Measurements from ENCODE around the gene STAC2. TPM values are rescaled to one million over a fixed set of nuclear protein-coding genes. Genes with fewer than 3 reads are reported as not detected.
A peak's percentile ranks its signal among the peaks of the same experiment; 100 is the strongest.

Gene STAC2
- total and polyA plus RNA-seq, 2 of the 13 experiments (the other 11 are each of a cell fraction or from before 2014, with no cell fraction given): not detected

DNA sequence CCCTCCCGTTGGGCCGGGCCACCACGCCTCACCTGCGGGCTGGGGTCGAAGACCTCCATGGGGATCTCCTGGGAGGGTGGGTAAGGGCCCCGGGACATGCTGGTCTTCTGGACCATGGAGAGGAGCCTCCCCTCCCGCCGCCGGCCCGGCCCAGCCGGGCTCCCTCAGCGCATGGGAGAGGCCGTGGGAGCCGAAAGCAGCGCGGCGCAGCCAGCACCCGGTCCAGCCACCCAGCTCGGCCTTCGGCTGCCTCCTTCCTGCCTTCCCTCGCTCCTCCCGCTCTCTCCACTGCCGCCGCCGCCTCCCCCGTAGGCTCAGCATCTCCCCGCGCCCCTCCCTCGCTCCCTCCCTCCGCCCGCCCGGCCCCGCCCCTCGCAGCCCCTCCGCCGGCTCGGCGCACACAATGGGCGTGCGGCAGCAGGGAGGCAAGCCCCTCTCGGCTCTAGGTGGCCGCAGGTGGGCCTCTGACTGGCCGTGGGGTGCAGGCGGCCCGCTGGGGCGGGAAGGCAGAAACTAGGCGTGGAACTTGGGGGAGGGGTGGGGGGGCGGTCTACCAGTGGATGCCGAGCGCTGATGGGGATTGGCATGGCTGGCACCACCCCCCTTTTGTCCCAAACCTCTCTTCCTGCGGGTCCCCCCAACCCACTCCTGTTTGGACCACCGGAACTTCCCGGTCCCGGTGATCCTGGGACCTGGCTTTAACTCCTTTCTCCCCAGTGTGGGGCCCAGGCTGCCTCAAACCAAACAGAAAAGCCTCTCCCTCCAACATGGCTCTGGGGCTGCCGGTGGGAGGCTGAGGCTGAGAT is 28.2 kb downstream of the STAC2 start, which contains the start of gene CACNB1 (continued):
- TF ChIP-seq, protein P1, sequence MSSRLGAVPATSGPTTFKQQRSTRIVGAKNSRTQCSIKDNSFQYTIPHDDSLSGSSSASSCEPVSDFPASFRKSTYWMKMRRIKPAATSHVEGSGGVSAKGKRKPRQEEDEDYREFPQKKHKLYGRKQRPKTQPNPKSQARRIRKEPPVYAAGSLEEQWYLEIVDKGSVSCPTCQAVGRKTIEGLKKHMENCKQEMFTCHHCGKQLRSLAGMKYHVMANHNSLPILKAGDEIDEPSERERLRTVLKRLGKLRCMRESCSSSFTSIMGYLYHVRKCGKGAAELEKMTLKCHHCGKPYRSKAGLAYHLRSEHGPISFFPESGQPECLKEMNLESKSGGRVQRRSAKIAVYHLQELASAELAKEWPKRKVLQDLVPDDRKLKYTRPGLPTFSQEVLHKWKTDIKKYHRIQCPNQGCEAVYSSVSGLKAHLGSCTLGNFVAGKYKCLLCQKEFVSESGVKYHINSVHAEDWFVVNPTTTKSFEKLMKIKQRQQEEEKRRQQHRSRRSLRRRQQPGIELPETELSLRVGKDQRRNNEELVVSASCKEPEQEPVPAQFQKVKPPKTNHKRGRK (CRISPR knock-in tag; IDR thresholded peaks at IDR 0.05): no peak
- TF ChIP-seq, protein P2, sequence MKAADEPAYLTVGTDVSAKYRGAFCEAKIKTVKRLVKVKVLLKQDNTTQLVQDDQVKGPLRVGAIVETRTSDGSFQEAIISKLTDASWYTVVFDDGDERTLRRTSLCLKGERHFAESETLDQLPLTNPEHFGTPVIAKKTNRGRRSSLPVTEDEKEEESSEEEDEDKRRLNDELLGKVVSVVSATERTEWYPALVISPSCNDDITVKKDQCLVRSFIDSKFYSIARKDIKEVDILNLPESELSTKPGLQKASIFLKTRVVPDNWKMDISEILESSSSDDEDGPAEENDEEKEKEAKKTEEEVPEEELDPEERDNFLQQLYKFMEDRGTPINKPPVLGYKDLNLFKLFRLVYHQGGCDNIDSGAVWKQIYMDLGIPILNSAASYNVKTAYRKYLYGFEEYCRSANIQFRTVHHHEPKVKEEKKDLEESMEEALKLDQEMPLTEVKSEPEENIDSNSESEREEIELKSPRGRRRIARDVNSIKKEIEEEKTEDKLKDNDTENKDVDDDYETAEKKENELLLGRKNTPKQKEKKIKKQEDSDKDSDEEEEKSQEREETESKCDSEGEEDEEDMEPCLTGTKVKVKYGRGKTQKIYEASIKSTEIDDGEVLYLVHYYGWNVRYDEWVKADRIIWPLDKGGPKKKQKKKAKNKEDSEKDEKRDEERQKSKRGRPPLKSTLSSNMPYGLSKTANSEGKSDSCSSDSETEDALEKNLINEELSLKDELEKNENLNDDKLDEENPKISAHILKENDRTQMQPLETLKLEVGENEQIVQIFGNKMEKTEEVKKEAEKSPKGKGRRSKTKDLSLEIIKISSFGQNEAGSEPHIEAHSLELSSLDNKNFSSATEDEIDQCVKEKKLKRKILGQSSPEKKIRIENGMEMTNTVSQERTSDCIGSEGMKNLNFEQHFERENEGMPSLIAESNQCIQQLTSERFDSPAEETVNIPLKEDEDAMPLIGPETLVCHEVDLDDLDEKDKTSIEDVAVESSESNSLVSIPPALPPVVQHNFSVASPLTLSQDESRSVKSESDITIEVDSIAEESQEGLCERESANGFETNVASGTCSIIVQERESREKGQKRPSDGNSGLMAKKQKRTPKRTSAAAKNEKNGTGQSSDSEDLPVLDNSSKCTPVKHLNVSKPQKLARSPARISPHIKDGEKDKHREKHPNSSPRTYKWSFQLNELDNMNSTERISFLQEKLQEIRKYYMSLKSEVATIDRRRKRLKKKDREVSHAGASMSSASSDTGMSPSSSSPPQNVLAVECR (CRISPR knock-in tag; IDR thresholded peaks at IDR 0.05; ENCODE audit: borderline replicate concordance): no peak; the same call in 1 of the 2 replicates
- no peak for TF ChIP-seq ARNT (IDR thresholded peaks at IDR 0.05)
- TF ChIP-seq CHCHD3 (CRISPR knock-in tag; IDR thresholded peaks at IDR 0.05): no peak
- TF ChIP-seq MEF2D (CRISPR knock-in tag; IDR thresholded peaks at IDR 0.05): no peak
- TF ChIP-seq, protein P3, sequence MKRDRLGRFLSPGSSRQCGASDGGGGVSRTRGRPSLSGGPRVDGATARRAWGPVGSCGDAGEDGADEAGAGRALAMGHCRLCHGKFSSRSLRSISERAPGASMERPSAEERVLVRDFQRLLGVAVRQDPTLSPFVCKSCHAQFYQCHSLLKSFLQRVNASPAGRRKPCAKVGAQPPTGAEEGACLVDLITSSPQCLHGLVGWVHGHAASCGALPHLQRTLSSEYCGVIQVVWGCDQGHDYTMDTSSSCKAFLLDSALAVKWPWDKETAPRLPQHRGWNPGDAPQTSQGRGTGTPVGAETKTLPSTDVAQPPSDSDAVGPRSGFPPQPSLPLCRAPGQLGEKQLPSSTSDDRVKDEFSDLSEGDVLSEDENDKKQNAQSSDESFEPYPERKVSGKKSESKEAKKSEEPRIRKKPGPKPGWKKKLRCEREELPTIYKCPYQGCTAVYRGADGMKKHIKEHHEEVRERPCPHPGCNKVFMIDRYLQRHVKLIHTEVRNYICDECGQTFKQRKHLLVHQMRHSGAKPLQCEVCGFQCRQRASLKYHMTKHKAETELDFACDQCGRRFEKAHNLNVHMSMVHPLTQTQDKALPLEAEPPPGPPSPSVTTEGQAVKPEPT (CRISPR knock-in tag; IDR thresholded peaks at IDR 0.05; ENCODE audit: low read depth): no peak
- TF ChIP-seq SALL2 (CRISPR knock-in tag; IDR thresholded peaks at IDR 0.05): no peak
- TF ChIP-seq, protein P4, sequence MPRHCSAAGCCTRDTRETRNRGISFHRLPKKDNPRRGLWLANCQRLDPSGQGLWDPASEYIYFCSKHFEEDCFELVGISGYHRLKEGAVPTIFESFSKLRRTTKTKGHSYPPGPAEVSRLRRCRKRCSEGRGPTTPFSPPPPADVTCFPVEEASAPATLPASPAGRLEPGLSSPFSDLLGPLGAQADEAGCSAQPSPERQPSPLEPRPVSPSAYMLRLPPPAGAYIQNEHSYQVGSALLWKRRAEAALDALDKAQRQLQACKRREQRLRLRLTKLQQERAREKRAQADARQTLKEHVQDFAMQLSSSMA (CRISPR knock-in tag; IDR thresholded peaks at IDR 0.05): no peak
- TF ChIP-seq SP5 (CRISPR knock-in tag; IDR thresholded peaks at IDR 0.05; ENCODE audit: borderline replicate concordance, low read depth): peak; percentile 73; the same call in 1 of the 2 replicates
- TF ChIP-seq, protein P5, sequence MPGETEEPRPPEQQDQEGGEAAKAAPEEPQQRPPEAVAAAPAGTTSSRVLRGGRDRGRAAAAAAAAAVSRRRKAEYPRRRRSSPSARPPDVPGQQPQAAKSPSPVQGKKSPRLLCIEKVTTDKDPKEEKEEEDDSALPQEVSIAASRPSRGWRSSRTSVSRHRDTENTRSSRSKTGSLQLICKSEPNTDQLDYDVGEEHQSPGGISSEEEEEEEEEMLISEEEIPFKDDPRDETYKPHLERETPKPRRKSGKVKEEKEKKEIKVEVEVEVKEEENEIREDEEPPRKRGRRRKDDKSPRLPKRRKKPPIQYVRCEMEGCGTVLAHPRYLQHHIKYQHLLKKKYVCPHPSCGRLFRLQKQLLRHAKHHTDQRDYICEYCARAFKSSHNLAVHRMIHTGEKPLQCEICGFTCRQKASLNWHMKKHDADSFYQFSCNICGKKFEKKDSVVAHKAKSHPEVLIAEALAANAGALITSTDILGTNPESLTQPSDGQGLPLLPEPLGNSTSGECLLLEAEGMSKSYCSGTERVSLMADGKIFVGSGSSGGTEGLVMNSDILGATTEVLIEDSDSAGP (CRISPR knock-in tag; IDR thresholded peaks at IDR 0.05; ENCODE audit: borderline replicate concordance): peak; percentile 31
- TF ChIP-seq PITX1 (CRISPR knock-in tag; IDR thresholded peaks at IDR 0.05): peak; percentile 38; the same call in 1 of the 2 replicates
- TF ChIP-seq, protein P6, sequence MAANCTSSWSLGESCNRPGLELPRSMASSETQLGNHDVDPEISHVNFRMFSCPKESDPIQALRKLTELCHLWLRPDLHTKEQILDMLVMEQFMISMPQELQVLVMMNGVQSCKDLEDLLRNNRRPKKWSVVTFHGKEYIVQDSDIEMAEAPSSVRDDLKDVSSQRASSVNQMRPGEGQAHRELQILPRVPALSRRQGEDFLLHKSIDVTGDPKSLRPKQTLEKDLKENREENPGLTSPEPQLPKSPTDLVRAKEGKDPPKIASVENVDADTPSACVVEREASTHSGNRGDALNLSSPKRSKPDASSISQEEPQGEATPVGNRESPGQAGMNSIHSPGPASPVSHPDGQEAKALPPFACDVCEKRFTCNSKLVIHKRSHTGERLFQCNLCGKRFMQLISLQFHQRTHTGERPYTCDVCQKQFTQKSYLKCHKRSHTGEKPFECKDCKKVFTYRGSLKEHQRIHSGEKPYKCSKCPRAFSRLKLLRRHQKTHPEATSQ (CRISPR knock-in tag; IDR thresholded peaks at IDR 0.05; ENCODE audit: borderline replicate concordance): no peak
- no peak for TF ChIP-seq ELF3 (CRISPR knock-in tag; IDR thresholded peaks at IDR 0.05)
- TF ChIP-seq ZNF501 (CRISPR knock-in tag; IDR thresholded peaks at IDR 0.05): peak; percentile 54; the same call in 1 of the 2 replicates
- no peak for TF ChIP-seq ZNF232 (CRISPR knock-in tag; IDR thresholded peaks at IDR 0.05; ENCODE audit: borderline replicate concordance)
- no peak for TF ChIP-seq ZNF354B (CRISPR knock-in tag; IDR thresholded peaks at IDR 0.05)
- TF ChIP-seq ZFP90 (CRISPR knock-in tag; IDR thresholded peaks at IDR 0.05; ENCODE audit: borderline replicate concordance): no peak
